ENCODE measurements around the gene CEP63.
"Not testable (repeated sequence)": the region's sequence is repeated elsewhere in the genome, so short reads cannot be mapped to it uniquely, and the experiment has no call there.

The CEP63 gene

DNA sequence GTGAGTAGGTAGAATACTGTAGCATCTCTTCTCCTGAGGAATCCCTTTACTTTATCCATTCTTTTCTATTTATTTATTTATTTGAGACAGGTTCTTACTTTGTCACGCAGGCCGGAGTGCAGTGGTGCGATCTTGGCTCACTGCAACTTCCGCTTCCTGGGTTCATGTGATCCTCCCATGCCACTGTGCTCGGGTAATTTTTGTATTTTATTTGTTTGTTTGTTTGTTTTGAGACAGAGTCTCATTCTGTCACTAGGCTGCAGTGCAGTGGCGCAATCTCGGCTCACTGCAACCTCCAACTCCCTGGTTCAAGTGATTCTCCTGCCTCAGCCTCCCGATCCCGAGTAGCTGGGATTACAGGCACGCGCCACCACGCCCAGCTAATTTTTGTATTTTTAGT is 58.9 kb downstream of the CEP63 start:
- H3K36me3 Mint-ChIP-seq (ENCODE audit: low read depth) = peaks cover 30% of the 10 kb centered on the region
- DNase-seq (ENCODE audit: low spot score); H3K9me3 Mint-ChIP-seq; H3K4me1 Mint-ChIP-seq (ENCODE audit: low read depth); H3K27me3 Mint-ChIP-seq (ENCODE audit: low read depth); H3K27ac Mint-ChIP-seq; H3K4me3 Mint-ChIP-seq: not testable (repeated sequence)

GRCh38 chr3:134545818-134546217 is 60.0 kb downstream of the CEP63 start:
- no peaks in the 10 kb centered on the region for H3K27me3 Mint-ChIP-seq (ENCODE audit: low read depth)
- no peak overlapping the region for H3K27ac Mint-ChIP-seq
- H3K36me3 Mint-ChIP-seq (ENCODE audit: low read depth) = peaks cover 38% of the 10 kb centered on the region
- no peaks in the 10 kb centered on the region for H3K9me3 Mint-ChIP-seq
- no peak for DNase-seq (ENCODE audit: low spot score)
- H3K4me1 Mint-ChIP-seq (ENCODE audit: low read depth) = peaks cover 8% of the 10 kb centered on the region
- no peak overlapping the region for H3K4me3 Mint-ChIP-seq

GRCh38 chr3:134552784-134553183 is 66.9 kb downstream of the CEP63 start:
- no peak for DNase-seq (ENCODE audit: low spot score)

GRCh38 chr3:134559591-134559990 is 73.7 kb downstream of the CEP63 start:
- Mint-ChIP-seq H3K4me1 (ENCODE audit: low read depth) (peaks cover 7% of the 10 kb centered on the region), H3K36me3 (ENCODE audit: low read depth) (peaks cover 24% of the 10 kb centered on the region), H3K27me3 (ENCODE audit: low read depth) (no peaks in the 10 kb centered on the region), H3K27ac (no peak overlapping the region), H3K9me3 (no peaks in the 10 kb centered on the region), H3K4me3 (no peak overlapping the region)
- DNase-seq (ENCODE audit: low spot score) = no peak

More at GRCh38 chr3:134552784-134553183, 66.9 kb downstream of the CEP63 start:
- no peaks in the 10 kb centered on the region for H3K9me3 Mint-ChIP-seq
- H3K27ac Mint-ChIP-seq = no peak overlapping the region
- no peaks in the 10 kb centered on the region for H3K27me3 Mint-ChIP-seq (ENCODE audit: low read depth)
- no peak overlapping the region for H3K4me3 Mint-ChIP-seq
- peaks cover 42% of the 10 kb centered on the region for H3K36me3 Mint-ChIP-seq (ENCODE audit: low read depth)
- no peaks in the 10 kb centered on the region for H3K4me1 Mint-ChIP-seq (ENCODE audit: low read depth)

- peaks cover 24% of the 10 kb centered on the region for H3K36me3 Mint-ChIP-seq (ENCODE audit: low read depth)
- peaks cover 7% of the 10 kb centered on the region for H3K4me1 Mint-ChIP-seq (ENCODE audit: low read depth)
- DNase-seq (ENCODE audit: low spot score) = no peak
- no peak overlapping the region for H3K27ac Mint-ChIP-seq
- H3K9me3 Mint-ChIP-seq = no peaks in the 10 kb centered on the region
- H3K4me3 Mint-ChIP-seq = no peak overlapping the region
- H3K27me3 Mint-ChIP-seq (ENCODE audit: low read depth) = no peaks in the 10 kb centered on the region
Observed at GRCh38 chr3:134562055-134562454, 76.2 kb downstream of the CEP63 start.

DNA sequence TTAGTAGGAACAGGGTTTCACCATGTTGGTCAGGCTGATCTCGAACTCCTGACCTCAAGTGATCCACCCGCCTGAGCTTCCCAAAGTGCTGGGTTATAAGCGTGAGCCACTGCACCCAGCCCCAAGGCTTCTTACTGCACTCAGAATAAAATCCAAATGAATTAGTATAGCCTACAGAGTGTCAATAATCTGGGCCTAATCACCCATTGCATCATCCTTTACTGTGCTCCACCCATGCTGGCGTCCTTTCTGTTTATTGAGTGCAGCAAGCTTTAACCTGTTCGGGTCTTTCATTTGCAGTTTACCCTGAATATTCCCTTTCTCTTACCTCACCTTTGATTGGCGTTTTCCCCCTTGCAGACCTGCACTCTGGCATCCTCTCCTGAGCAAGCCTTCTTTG is 77.7 kb downstream of the CEP63 start:
- H3K27ac Mint-ChIP-seq = no peak overlapping the region
- H3K9me3 Mint-ChIP-seq = peaks cover 4% of the 10 kb centered on the region
- H3K27me3 Mint-ChIP-seq (ENCODE audit: low read depth) = no peaks in the 10 kb centered on the region
- H3K36me3 Mint-ChIP-seq (ENCODE audit: low read depth) = peaks cover 20% of the 10 kb centered on the region
- no peak overlapping the region for H3K4me3 Mint-ChIP-seq
- DNase-seq (ENCODE audit: low spot score) = no peak
- peaks cover 7% of the 10 kb centered on the region for H3K4me1 Mint-ChIP-seq (ENCODE audit: low read depth)

DNA sequence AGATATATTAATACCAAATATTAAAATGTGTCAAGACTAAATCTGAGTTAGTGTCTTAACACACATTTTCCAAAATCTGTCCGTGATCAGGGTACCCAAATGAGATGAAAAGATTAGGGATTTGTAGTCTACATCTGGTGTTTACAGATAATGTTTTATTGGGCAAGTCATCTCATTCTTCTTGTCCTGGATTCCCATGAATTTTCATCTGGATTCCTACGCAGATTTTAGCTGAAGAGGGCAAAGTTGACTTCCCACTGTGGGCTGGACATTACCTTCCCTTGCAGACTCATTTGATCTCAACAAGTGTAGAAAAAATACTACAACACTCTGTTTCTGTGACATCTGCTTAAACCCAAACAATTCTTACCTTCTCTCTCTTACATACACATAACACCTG is 79.1 kb downstream of the CEP63 start:
- Mint-ChIP-seq H3K9me3 (peaks cover 11% of the 10 kb centered on the region), H3K4me1 (ENCODE audit: low read depth) (peaks cover 7% of the 10 kb centered on the region), H3K27me3 (ENCODE audit: low read depth) (no peaks in the 10 kb centered on the region), H3K27ac (no peak overlapping the region), H3K36me3 (ENCODE audit: low read depth) (peaks cover 18% of the 10 kb centered on the region), H3K4me3 (no peak overlapping the region)
- DNase-seq (ENCODE audit: low spot score) = no peak

- Mint-ChIP-seq H3K4me3 (no peak overlapping the region), H3K4me1 (ENCODE audit: low read depth) (peaks cover 2% of the 10 kb centered on the region), H3K27ac (no peak overlapping the region), H3K36me3 (ENCODE audit: low read depth) (peaks cover 12% of the 10 kb centered on the region), H3K9me3 (peaks cover 22% of the 10 kb centered on the region), H3K27me3 (ENCODE audit: low read depth) (no peaks in the 10 kb centered on the region)
- DNase-seq (ENCODE audit: low spot score) = no peak
Observed at GRCh38 chr3:134567605-134568004, 81.7 kb downstream of the CEP63 start.

GRCh38 chr3:134568790-134569189 is 82.9 kb downstream of the CEP63 start:
- no peaks in the 10 kb centered on the region for H3K27me3 Mint-ChIP-seq (ENCODE audit: low read depth)
- no peak overlapping the region for H3K4me3 Mint-ChIP-seq
- peaks cover 22% of the 10 kb centered on the region for H3K9me3 Mint-ChIP-seq
- H3K27ac Mint-ChIP-seq = no peak overlapping the region
- DNase-seq (ENCODE audit: low spot score) = no peak
- peaks cover 6% of the 10 kb centered on the region for H3K36me3 Mint-ChIP-seq (ENCODE audit: low read depth)
- H3K4me1 Mint-ChIP-seq (ENCODE audit: low read depth) = no peaks in the 10 kb centered on the region

DNA sequence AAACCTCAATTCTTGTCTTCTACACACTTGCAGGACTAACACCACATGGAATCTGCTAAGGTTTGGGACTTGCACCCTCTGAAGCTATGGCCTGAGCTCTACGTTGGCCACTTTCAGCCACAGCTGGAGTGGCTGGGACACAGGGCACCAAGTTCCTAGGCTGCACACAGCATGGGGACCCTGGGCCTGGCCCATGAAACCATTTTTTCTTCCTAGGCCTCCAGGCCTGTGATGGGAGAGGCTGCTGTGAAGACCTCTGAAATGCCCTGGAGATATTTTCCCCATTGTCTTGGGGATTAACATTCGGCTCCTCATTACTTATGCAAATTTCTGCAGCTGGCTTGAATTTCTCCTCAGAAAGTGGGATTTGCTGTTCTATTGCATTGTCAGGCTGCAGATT is 84.0 kb downstream of the CEP63 start:
- H3K27ac Mint-ChIP-seq; DNase-seq (ENCODE audit: low spot score); H3K4me3 Mint-ChIP-seq; H3K4me1 Mint-ChIP-seq (ENCODE audit: low read depth); H3K27me3 Mint-ChIP-seq (ENCODE audit: low read depth); H3K36me3 Mint-ChIP-seq (ENCODE audit: low read depth): not testable (repeated sequence)
- H3K9me3 Mint-ChIP-seq = peaks cover 22% of the 10 kb centered on the region

- no peak overlapping the region for H3K27ac Mint-ChIP-seq
- no peak for DNase-seq (ENCODE audit: low spot score)
- no peaks in the 10 kb centered on the region for H3K9me3 Mint-ChIP-seq
- no peaks in the 10 kb centered on the region for H3K27me3 Mint-ChIP-seq (ENCODE audit: low read depth)
- no peak overlapping the region for H3K4me3 Mint-ChIP-seq
- H3K36me3 Mint-ChIP-seq (ENCODE audit: low read depth) = no peaks in the 10 kb centered on the region
- peaks cover 3% of the 10 kb centered on the region for H3K4me1 Mint-ChIP-seq (ENCODE audit: low read depth)
Observed at GRCh38 chr3:134576426-134576825, 90.6 kb downstream of the CEP63 start.

DNA sequence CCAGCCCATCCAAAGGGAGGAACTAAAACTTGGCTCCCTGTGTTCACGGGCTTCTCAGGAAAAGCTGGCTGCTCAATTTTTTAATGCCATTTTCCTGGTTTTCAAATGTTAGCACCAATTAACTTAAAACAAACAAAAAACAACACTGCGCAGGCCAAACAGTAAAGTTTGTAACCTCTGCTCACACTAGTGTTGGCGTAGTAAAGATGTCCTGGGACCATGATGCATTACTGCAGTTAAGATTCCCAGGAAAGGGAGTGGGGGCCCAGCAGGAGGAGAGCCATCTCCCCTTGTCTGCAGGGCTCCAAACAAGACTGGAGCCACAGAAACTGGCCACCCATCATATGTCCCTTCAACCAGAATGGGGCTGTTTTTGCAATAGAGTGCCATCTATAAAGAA is 91.0 kb downstream of the CEP63 start:
- Mint-ChIP-seq H3K4me1 (ENCODE audit: low read depth) (peaks cover 3% of the 10 kb centered on the region), H3K9me3 (no peaks in the 10 kb centered on the region), H3K27me3 (ENCODE audit: low read depth) (no peaks in the 10 kb centered on the region), H3K27ac (no peak overlapping the region), H3K4me3 (no peak overlapping the region), H3K36me3 (ENCODE audit: low read depth) (no peaks in the 10 kb centered on the region)
- no peak for DNase-seq (ENCODE audit: low spot score)

DNA sequence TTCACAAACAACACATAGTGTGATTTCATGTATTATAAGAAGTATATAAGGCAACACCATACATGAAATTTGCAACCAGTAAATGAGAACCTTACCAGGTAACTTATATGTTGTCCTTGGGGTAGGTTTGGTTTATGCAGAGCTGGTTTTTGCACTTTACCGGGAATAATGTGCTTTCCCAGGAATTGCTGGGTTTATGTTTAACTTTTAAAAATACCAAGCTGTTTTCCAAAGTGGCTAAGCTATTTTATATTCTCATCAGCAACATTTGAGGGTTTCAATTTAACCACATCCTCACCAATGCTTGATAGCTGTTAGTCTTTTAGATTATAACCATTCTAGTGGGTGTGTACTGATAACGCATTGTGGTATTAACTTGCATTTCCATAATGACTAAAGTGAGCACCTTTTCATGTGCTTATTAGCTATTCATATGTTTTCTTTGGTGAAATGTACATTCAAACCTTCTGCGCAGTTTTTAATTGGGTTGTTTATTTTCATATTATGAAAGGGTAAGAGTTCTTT is 93.3 kb downstream of the CEP63 start:
- H3K36me3 Mint-ChIP-seq (ENCODE audit: low read depth) = no peaks in the 10 kb centered on the region
- no peak overlapping the region for H3K27ac Mint-ChIP-seq
- H3K4me3 Mint-ChIP-seq = no peak overlapping the region
- H3K4me1 Mint-ChIP-seq (ENCODE audit: low read depth) = peaks cover 3% of the 10 kb centered on the region
- H3K27me3 Mint-ChIP-seq (ENCODE audit: low read depth) = peaks cover 6% of the 10 kb centered on the region
- no peaks in the 10 kb centered on the region for H3K9me3 Mint-ChIP-seq
- DNase-seq (ENCODE audit: low spot score) = no peak

DNA sequence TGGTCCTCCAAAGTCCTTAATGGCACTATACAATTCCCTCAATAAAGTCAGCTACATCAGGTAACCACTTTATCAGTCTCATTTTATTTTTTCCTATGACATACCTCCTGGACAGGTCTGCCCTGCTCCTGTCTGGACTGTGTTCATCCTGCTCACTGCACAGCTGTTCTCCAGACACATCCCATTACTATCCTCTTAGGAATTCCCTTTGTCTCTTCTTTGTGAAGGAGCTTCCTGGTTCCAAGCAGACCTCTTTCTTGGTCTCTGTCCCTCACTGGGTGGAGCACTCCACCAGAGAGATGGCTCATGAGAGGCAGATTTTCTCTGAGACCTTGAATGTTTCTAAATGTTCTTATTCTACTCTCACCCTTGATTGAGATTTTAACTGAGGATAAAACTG is 104.9 kb downstream of the CEP63 start:
- Mint-ChIP-seq H3K27me3 (ENCODE audit: low read depth) (peaks cover 2% of the 10 kb centered on the region), H3K27ac (no peak overlapping the region), H3K4me1 (ENCODE audit: low read depth) (no peaks in the 10 kb centered on the region), H3K4me3 (no peak overlapping the region), H3K36me3 (ENCODE audit: low read depth) (no peaks in the 10 kb centered on the region), H3K9me3 (no peaks in the 10 kb centered on the region)
- no peak for DNase-seq (ENCODE audit: low spot score)

GRCh38 chr3:134592806-134593205 is 106.9 kb downstream of the CEP63 start:
- H3K4me1 Mint-ChIP-seq (ENCODE audit: low read depth) = no peaks in the 10 kb centered on the region
- DNase-seq (ENCODE audit: low spot score) = no peak
- H3K36me3 Mint-ChIP-seq (ENCODE audit: low read depth) = no peaks in the 10 kb centered on the region
- no peak overlapping the region for H3K4me3 Mint-ChIP-seq
- no peak overlapping the region for H3K27ac Mint-ChIP-seq
- no peaks in the 10 kb centered on the region for H3K9me3 Mint-ChIP-seq
- no peaks in the 10 kb centered on the region for H3K27me3 Mint-ChIP-seq (ENCODE audit: low read depth)

All from T-helper 2 cell treated with Interferon-gamma antibody and Interleukin-4, amounts not matched to agents 5 μg/mL and 100 μg/mL, for 36 hours (primary cell).